ENCODE measurements around the gene OGFOD2. TPM values are rescaled to one million over a fixed set of nuclear protein-coding genes. Genes with fewer than 3 reads are reported as not detected.

The OGFOD2 gene
- total RNA-seq, 1 experiment from 2014 or later = 21.6 TPM

GRCh38 chr12:122969676-122970075, 5.4 kb upstream of the OGFOD2 start:
- no peaks in the 10 kb centered on the region for H3K27me3 Mint-ChIP-seq (ENCODE audit: insufficient read depth, unreplicated experiment)
- intact Hi-C loops (cut with micrococcal nuclease; ENCODE audit: unreplicated experiment) = no loop called here
- CTCF ChIA-PET = interaction anchor here (0.7 kb wide), 1 partner anchor 11 kb away, joined by 4 read pairs; the partner anchor contains the start of gene ARL6IP4
- H3K4me3 Mint-ChIP-seq (ENCODE audit: unreplicated experiment) = no peak overlapping the region
- H3K36me3 Mint-ChIP-seq (ENCODE audit: insufficient read depth, unreplicated experiment) = peaks cover 14% of the 10 kb centered on the region
- no peaks in the 10 kb centered on the region for H3K36me3 ChIP-seq (ENCODE audit: control insufficient read depth, insufficient read depth, low read length)
- H3K27ac Mint-ChIP-seq (ENCODE audit: unreplicated experiment) = no peak overlapping the region
- no TSS peak for BruUV-seq (replicated peaks)
- TF ChIP-seq CTCF (IDR thresholded peaks at IDR 0.05; ENCODE audit: insufficient read depth in 1 of 2, low read depth in 1 of 2, low read length in 1 of 2, severe bottlenecking in 1 of 2, unreplicated experiment in 1 of 2) = no peak
- no peaks in the 10 kb centered on the region for H3K27me3 ChIP-seq (replicated peaks; ENCODE audit: control insufficient read depth, insufficient read depth, low read length)
- no peaks in the 10 kb centered on the region for H3K9me3 Mint-ChIP-seq (ENCODE audit: unreplicated experiment)
- POLR2A ChIA-PET = no interaction called here
- H3K4me1 ChIP-seq = peaks cover 5% of the 10 kb centered on the region; the same call in 1 of the 2 replicates
- peaks cover 5% of the 10 kb centered on the region for H3K4me1 Mint-ChIP-seq (ENCODE audit: low read depth, unreplicated experiment)
- H3K9me3 ChIP-seq = no peaks in the 10 kb centered on the region
- DNase-seq = no peak
- H3K4me3 ChIP-seq (ENCODE audit: low read depth, low read length) = no peak overlapping the region

GRCh38 chr12:122974274-122974891, 661 bp upstream of the OGFOD2 start:
- peak; percentile 98 for DNase-seq
- Histone ChIP-seq H3K4me1 (peaks cover 5% of the 10 kb centered on the region; the same call in 1 of the 2 replicates), H3K36me3 (ENCODE audit: control insufficient read depth, insufficient read depth, low read length) (no peaks in the 10 kb centered on the region), H3K4me3 (ENCODE audit: low read depth, low read length) (peak overlapping the region; percentile 74), H3K9me3 (no peaks in the 10 kb centered on the region), H3K27me3 (replicated peaks; ENCODE audit: control insufficient read depth, insufficient read depth, low read length) (no peaks in the 10 kb centered on the region)
- POLR2A ChIA-PET = interaction anchor here (0.6 to 1.9 kb wide), 5 partner anchors 24 to 636 kb away, joined by 3 to 9 read pairs (median 4); partner anchors contain the start of genes MPHOSPH9 and MTRFR
- BruUV-seq (replicated peaks) = TSS peak; percentile 65
- H3K27ac Mint-ChIP-seq (ENCODE audit: unreplicated experiment) = peak overlapping the region; percentile 99
- no peak for TF ChIP-seq CTCF (IDR thresholded peaks at IDR 0.05; ENCODE audit: insufficient read depth in 1 of 2, low read depth in 1 of 2, low read length in 1 of 2, severe bottlenecking in 1 of 2, unreplicated experiment in 1 of 2)
- peaks cover 23% of the 10 kb centered on the region for H3K36me3 Mint-ChIP-seq (ENCODE audit: insufficient read depth, unreplicated experiment)
- CTCF ChIA-PET = interaction anchor here (1.3 to 1.5 kb wide), 2 partner anchors 8 to 180 kb away, joined by 4 read pairs; partner anchors contain the start of gene ABCB9
- H3K27me3 Mint-ChIP-seq (ENCODE audit: insufficient read depth, unreplicated experiment) = no peaks in the 10 kb centered on the region
- H3K4me3 Mint-ChIP-seq (ENCODE audit: unreplicated experiment) = peak overlapping the region; percentile 94
- H3K9me3 Mint-ChIP-seq (ENCODE audit: unreplicated experiment) = no peaks in the 10 kb centered on the region
- no peaks in the 10 kb centered on the region for H3K4me1 Mint-ChIP-seq (ENCODE audit: low read depth, unreplicated experiment)
- intact Hi-C loops (cut with micrococcal nuclease; ENCODE audit: unreplicated experiment) = loop anchor here (1.0 kb wide), 2 partner anchors 8 to 259 kb away; partner anchors contain the start of genes ABCB9, MPHOSPH9 and MTRFR

- no peak for DNase-seq
- TF ChIP-seq CTCF (IDR thresholded peaks at IDR 0.05; ENCODE audit: insufficient read depth in 1 of 2, low read depth in 1 of 2, low read length in 1 of 2, severe bottlenecking in 1 of 2, unreplicated experiment in 1 of 2) = no peak
- Mint-ChIP-seq H3K4me3 (ENCODE audit: unreplicated experiment) (peak overlapping the region; percentile 94), H3K36me3 (ENCODE audit: insufficient read depth, unreplicated experiment) (peaks cover 39% of the 10 kb centered on the region), H3K27me3 (ENCODE audit: insufficient read depth, unreplicated experiment) (no peaks in the 10 kb centered on the region), H3K27ac (ENCODE audit: unreplicated experiment) (peak overlapping the region; percentile 99), H3K4me1 (ENCODE audit: low read depth, unreplicated experiment) (no peaks in the 10 kb centered on the region), H3K9me3 (ENCODE audit: unreplicated experiment) (no peaks in the 10 kb centered on the region)
- Histone ChIP-seq H3K4me3 (ENCODE audit: low read depth, low read length) (peak overlapping the region; percentile 74), H3K36me3 (ENCODE audit: control insufficient read depth, insufficient read depth, low read length) (no peaks in the 10 kb centered on the region), H3K9me3 (no peaks in the 10 kb centered on the region), H3K27me3 (replicated peaks; ENCODE audit: control insufficient read depth, insufficient read depth, low read length) (no peaks in the 10 kb centered on the region), H3K4me1 (peaks cover 5% of the 10 kb centered on the region; the same call in 1 of the 2 replicates)
- CTCF ChIA-PET = interaction anchor here (1.3 kb wide), 1 partner anchor 182 kb away, joined by 4 read pairs; no protein-coding TSS in a partner anchor
- POLR2A ChIA-PET = interaction anchor here (0.6 to 1.9 kb wide), 5 partner anchors 10 to 407 kb away, joined by 3 to 9 read pairs (median 3); partner anchors contain the start of genes ABCB9, MPHOSPH9 and MTRFR
- intact Hi-C loops (cut with micrococcal nuclease; ENCODE audit: unreplicated experiment) = no loop called here
- BruUV-seq (replicated peaks) = no TSS peak
Observed at GRCh38 chr12:122975790-122976647, 975 bp downstream of the OGFOD2 start.

Measured in Caco-2 (cell line).